ENCODE results near the gene SLC19A1.

Gene SLC19A1

GRCh38 chr21:45543710-45544448 is 1.6 kb upstream of the SLC19A1 start:
- in situ Hi-C loops (cut with HindIII; ENCODE audit: low pct_unique_long_range_greater_than_20kb, low sequenced_read_pairs) = no loop called here
- DNase-seq (ENCODE audit: low read depth in 1 of 2, low spot score in 1 of 2) = no peak
- TF ChIP-seq JUND (IDR thresholded peaks at IDR 0.05; ENCODE audit: low read depth) = no peak

DNA sequence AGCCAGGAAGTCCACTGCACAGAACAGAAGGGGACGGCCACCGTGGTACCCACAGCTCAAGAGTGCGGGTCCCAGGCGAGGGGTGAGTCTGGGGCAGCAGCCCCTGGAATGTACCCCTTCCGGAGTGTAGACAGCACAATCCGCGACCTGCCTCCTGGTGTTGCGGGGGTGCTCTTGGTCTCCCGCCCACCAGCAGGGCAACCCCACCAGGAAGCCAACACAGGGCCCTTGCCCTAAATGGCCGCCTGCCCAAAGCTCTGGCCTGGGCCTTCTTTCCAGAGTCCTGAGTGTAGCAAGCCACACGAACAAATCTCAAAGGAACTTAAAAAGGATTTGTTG is 1.1 kb upstream of the SLC19A1 start:
- no peak for TF ChIP-seq JUND (IDR thresholded peaks at IDR 0.05; ENCODE audit: low read depth)
- in situ Hi-C loops (cut with HindIII; ENCODE audit: low pct_unique_long_range_greater_than_20kb, low sequenced_read_pairs) = no loop called here
- DNase-seq (ENCODE audit: low read depth in 1 of 2, low spot score in 1 of 2) = no peak

DNA sequence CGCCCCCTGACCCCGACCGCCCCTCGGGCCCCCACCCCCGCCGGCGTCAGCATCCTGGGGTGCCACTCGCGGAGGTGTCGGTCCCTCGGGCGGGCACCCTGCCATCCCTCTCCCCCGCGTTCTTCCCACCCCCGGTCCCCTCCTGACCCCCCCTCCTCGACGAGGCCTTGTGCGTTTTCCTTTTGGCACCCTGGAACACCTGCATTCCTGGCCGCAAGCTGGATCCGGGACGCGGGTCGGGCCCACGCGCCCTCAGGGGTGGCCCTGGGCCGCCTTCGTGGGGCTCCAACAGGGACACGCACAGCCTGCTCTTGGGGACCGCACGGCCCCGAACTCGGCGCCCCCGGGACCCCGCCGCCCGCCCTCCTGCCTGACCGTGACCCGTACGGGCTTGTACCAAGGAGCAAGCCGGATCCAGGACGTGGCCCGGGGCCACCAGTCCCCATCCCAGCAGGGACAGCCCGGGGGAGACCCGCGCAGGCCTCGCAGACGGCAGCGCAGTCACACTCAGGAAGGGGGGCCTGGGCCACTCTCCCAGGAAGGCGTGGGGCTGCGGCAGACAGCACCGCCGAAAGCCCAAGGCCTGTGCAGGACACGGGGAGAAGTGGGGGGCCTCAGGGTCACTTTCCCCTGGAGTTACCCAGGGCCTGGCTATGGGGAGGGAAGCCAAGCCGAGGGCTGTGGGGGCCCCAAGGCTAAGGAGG is 579 bp upstream of the SLC19A1 start:
- TF ChIP-seq JUND (IDR thresholded peaks at IDR 0.05; ENCODE audit: low read depth) = no peak
- DNase-seq (ENCODE audit: low read depth in 1 of 2, low spot score in 1 of 2) = peak; percentile 46 to 67
- in situ Hi-C loops (cut with HindIII; ENCODE audit: low pct_unique_long_range_greater_than_20kb, low sequenced_read_pairs) = no loop called here

DNA sequence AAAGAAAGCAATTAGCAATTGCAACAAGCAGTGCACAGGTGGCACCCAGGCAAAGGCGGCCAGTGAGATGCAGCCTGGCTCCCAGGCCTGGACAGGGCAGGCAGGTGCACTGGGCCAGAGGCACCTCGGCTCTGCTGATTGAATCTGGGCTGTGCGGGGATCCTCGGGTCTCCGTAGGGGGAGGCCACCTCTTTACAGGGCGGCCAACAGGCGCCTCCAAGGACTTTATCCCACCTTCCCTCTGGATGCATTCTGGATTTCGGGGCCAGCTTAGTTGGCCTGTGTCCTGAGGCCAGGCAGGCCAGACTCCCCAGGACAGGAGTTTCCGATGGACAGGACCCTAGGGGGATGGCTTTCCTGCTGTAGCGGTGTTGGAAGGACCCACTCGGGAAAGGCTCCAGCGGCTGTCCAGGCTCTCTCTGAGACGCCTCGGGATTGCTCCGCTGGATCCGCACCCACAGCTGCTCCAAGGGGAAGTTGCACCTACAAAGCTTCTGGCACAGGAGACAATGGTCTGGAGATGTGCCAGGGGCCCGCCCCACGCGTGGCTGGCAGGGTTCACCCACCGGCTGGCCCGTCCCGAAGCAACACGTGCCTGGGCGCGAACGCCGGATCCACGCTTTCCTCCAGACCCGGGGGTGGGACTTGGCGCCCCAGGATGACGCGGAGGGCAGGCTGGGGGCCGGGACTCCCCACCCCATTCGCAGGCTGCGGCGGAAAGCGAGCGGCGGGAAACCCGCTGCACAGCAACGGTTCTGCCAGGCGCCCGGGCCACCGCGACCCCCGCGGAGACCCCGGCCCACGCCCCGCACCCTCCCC is 810 bp downstream of the SLC19A1 start:
- in situ Hi-C loops (cut with HindIII; ENCODE audit: low pct_unique_long_range_greater_than_20kb, low sequenced_read_pairs) = no loop called here
- peak; percentile 84 to 97 for DNase-seq (ENCODE audit: low read depth in 1 of 2, low spot score in 1 of 2)
- TF ChIP-seq JUND (IDR thresholded peaks at IDR 0.05; ENCODE audit: low read depth) = no peak

GRCh38 chr21:45540601-45540970 is 1.7 kb downstream of the SLC19A1 start:
- no peak for DNase-seq (ENCODE audit: low read depth in 1 of 2, low spot score in 1 of 2)
- TF ChIP-seq JUND (IDR thresholded peaks at IDR 0.05; ENCODE audit: low read depth) = no peak
- in situ Hi-C loops (cut with HindIII; ENCODE audit: low pct_unique_long_range_greater_than_20kb, low sequenced_read_pairs) = no loop called here

- no peak for DNase-seq (ENCODE audit: low read depth in 1 of 2, low spot score in 1 of 2)
- in situ Hi-C loops (cut with HindIII; ENCODE audit: low pct_unique_long_range_greater_than_20kb, low sequenced_read_pairs) = no loop called here
- no peak for TF ChIP-seq JUND (IDR thresholded peaks at IDR 0.05; ENCODE audit: low read depth)
These were observed 2.2 kb downstream of the SLC19A1 start for GRCh38 chr21:45539796-45540600.

- no peak for TF ChIP-seq JUND (IDR thresholded peaks at IDR 0.05; ENCODE audit: low read depth)
- DNase-seq (ENCODE audit: low read depth in 1 of 2, low spot score in 1 of 2) = no peak
- in situ Hi-C loops (cut with HindIII; ENCODE audit: low pct_unique_long_range_greater_than_20kb, low sequenced_read_pairs) = no loop called here
These were observed 3.0 kb downstream of the SLC19A1 start for GRCh38 chr21:45539046-45539795.

DNA sequence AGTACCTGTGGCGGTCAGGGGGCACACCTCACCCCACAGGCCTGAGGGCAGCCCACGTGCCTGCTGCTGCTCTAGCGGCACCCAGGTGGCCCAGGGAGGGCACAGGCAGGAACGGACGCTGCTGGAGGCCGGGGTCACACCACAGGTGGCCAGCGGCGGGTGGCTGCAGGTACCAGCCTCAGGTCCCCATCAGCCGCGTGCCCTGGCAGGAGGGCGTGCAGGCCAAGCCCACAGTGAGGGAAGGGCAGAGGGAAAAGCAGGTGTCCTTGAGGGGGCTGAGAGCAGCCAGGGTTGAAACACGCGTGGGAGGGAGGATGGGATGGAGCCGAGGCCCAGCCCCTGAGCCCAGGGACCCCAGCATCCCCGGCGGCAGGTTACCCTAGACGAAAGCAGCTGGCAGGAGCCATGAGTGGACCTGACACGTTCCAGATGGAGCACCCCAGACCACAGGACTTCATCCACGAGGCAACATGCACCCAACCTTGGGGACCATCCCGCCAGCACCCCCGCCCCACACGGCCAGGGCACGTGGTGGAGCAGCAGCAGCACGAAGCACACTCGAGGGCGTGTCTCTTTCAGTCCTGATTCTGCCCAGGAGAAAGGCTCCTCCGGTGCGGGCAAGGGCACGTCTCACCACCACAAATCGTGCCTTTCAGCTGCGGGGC is 3.7 kb downstream of the SLC19A1 start:
- TF ChIP-seq JUND (IDR thresholded peaks at IDR 0.05; ENCODE audit: low read depth) = no peak
- in situ Hi-C loops (cut with HindIII; ENCODE audit: low pct_unique_long_range_greater_than_20kb, low sequenced_read_pairs) = no loop called here
- no peak for DNase-seq (ENCODE audit: low read depth in 1 of 2, low spot score in 1 of 2)

GRCh38 chr21:45537746-45538291 is 4.4 kb downstream of the SLC19A1 start:
- no peak for DNase-seq (ENCODE audit: low read depth in 1 of 2, low spot score in 1 of 2)
- in situ Hi-C loops (cut with HindIII; ENCODE audit: low pct_unique_long_range_greater_than_20kb, low sequenced_read_pairs) = no loop called here
- no peak for TF ChIP-seq JUND (IDR thresholded peaks at IDR 0.05; ENCODE audit: low read depth)

DNA sequence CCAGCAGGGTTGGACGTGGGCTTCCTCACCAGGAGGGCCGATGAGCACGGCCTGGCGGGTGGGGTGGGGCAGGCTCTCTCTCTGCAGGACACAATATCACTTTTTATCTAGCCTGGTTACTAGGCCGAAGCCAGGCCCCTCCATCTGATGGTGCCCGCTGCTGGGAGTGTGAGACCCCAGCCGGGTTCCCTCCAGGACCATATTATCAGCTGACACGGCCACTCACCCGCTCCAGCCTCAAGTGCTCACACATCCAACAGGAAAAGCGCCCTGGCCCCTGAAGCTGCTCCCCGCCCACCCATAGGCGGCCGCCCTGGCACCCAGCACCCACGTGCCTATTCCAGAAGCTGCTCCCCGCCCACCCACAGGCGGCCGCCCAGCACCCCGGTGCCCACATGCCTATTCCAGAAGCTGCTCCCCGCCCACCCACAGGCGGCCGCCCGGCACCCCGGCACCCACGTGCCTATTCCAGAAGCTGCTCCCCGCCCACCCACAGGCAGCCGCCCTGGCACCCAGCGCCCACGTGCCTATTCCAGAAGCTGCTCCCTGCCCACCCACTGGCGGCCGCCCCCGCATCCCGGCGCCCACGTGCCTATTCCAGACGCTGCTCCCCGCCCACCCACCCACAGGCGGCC is 5.0 kb downstream of the SLC19A1 start:
- in situ Hi-C loops (cut with HindIII; ENCODE audit: low pct_unique_long_range_greater_than_20kb, low sequenced_read_pairs) = no loop called here
- no peak for DNase-seq (ENCODE audit: low read depth in 1 of 2, low spot score in 1 of 2)

More for the DNA sequence above, 5.0 kb downstream of the SLC19A1 start:
- no peak for TF ChIP-seq JUND (IDR thresholded peaks at IDR 0.05; ENCODE audit: low read depth)

Measured in T47D (cell line).